PC-9 (cell line): ENCODE results near the gene TTLL8. TPM values are rescaled to one million over a fixed set of nuclear protein-coding genes. Genes with fewer than 3 reads are reported as not detected.

Source experiments
- BruUV-seq: library from RNA; stranded (reverse); fragments of 400-500 nt; replicated peaks from 2 replicates; lab custom pipeline; 2021; lab: Mats Ljungman, UMichigan
- CTCF ChIA-PET: fragments of 300-600 bp; sonication (Branson Sonifier 250); formaldehyde crosslinking; loops from one replicate; lab custom pipeline; 2022; ENCODE audit warnings: antibody characterized with exemption; lab: Charles Lee
- POLR2A ChIA-PET: fragments of 300-600 bp; sonication (Branson Sonifier 250); formaldehyde crosslinking; loops from one replicate; lab custom pipeline; 2022; ENCODE audit warnings: antibody characterized with exemption; ENCODE audit not compliant: unreplicated experiment; lab: Charles Lee
- DNase-seq, 2 experiments: peaks; one replicate each; pipeline versions ENCODE4 v3.0.0 to v3.0.0-alpha.2; 2015 to 2022; ENCODE audit warnings: mixed read lengths in 1 of 2
- H2AFZ ChIP-seq: fragments of 200-600 bp; sonication (generic); 2 replicates; pipeline ENCODE4 v1.8.1; 2017; ENCODE audit warnings: antibody characterized with exemption
- H3F3A ChIP-seq: fragments of 200-600 bp; sonication (generic); 2 replicates; pipeline ENCODE4 v1.8.1; 2017; ENCODE audit warnings: antibody characterized with exemption, mild to moderate bottlenecking, low read depth; ENCODE audit not compliant: insufficient read depth
- H3K27ac ChIP-seq: fragments of 200-600 bp; sonication (generic); 2 replicates; pipeline ENCODE4 v1.6.1; 2016; ENCODE audit warnings: mixed run types
- H3K27me3 ChIP-seq: fragments of 200-600 bp; sonication (generic); 2 replicates; pipeline ENCODE4 v1.6.1; 2016; ENCODE audit warnings: low read depth, mixed run types; ENCODE audit not compliant: insufficient read depth
- H3K36me3 ChIP-seq: fragments of 200-600 bp; sonication (generic); 2 replicates; pipeline ENCODE4 v1.6.1; 2016; ENCODE audit warnings: low read depth, mixed run types
- H3K4me1 ChIP-seq: fragments of 200-600 bp; sonication (generic); replicated peaks from 2 replicates; pipeline ENCODE4 v1.6.1; 2016; ENCODE audit warnings: mixed run types; ENCODE audit not compliant: insufficient read depth
- H3K4me2 ChIP-seq: fragments of 200-600 bp; sonication (generic); 2 replicates; pipeline ENCODE4 v1.6.1; 2017; ENCODE audit warnings: mixed run types
- H3K4me3 ChIP-seq: fragments of 200-600 bp; sonication (generic); 2 replicates; pipeline ENCODE4 v1.6.1; 2016; ENCODE audit warnings: mixed run types
- H3K79me2 ChIP-seq: fragments of 200-600 bp; sonication (generic); 2 replicates; pipeline ENCODE4 v1.6.1; 2017; ENCODE audit warnings: low read depth, mixed run types
- H3K9me2 ChIP-seq: fragments of 200-600 bp; sonication (generic); 2 replicates; pipeline ENCODE4 v1.8.1; 2017; ENCODE audit warnings: mild to moderate bottlenecking; ENCODE audit not compliant: insufficient read depth
- H3K9me3 ChIP-seq: fragments of 200-600 bp; sonication (generic); 2 replicates; pipeline ENCODE4 v1.8.1; 2016; ENCODE audit warnings: low read depth; ENCODE audit not compliant: insufficient read depth
- H4K20me1 ChIP-seq: fragments of 200-600 bp; sonication (generic); 2 replicates; pipeline ENCODE4 v1.8.1; 2017; ENCODE audit not compliant: insufficient read depth
- CTCF ChIP-seq: fragments of 200-600 bp; sonication (generic); conservative IDR thresholded peaks from 2 replicates; pipeline ENCODE4 v1.6.1; 2017; ENCODE audit warnings: mixed run types, antibody characterized with exemption, mild to moderate bottlenecking, moderate library complexity
- EZH2 ChIP-seq: fragments of 200-600 bp; sonication (generic); IDR thresholded peaks from 2 replicates; pipeline ENCODE4 v1.8.0; 2017; ENCODE audit warnings: antibody characterized with exemption, low read depth
- intact Hi-C: fragments of 100-400 bp; cut with micrococcal nuclease; formaldehyde crosslinking; loops from one replicate; pipeline ENCODE4 v1.10.0; 2022; ENCODE audit not compliant: unreplicated experiment
- total RNA-seq: library from RNA; stranded (reverse); gene quantifications from 2 replicates; pipeline ENCODE4 v1.2.3, GENCODE V29; 2021

The TTLL8 gene
- total RNA-seq, 1 experiment from 2014 or later, result not detected

GRCh38 chr22:49968831-49969661, 89.1 kb downstream of the TTLL8 start:
- H3K79me2 ChIP-seq, result peaks cover 10% of the 10 kb centered on the region
- peaks cover 51% of the 10 kb centered on the region; the same call in 1 of the 2 replicates for H3F3A ChIP-seq
- H3K9me2 ChIP-seq, result no peaks in the 10 kb centered on the region
- H3K4me1 ChIP-seq, result peaks cover 16% of the 10 kb centered on the region
- no peak for TF ChIP-seq EZH2
- no peak for TF ChIP-seq CTCF
- H2AFZ ChIP-seq, result no peak overlapping the region
- H4K20me1 ChIP-seq, result peaks cover 30% of the 10 kb centered on the region
- peaks cover 9% of the 10 kb centered on the region for H3K36me3 ChIP-seq
- no peak for DNase-seq
- no peaks in the 10 kb centered on the region; the same call in 1 of the 2 replicates for H3K9me3 ChIP-seq
- intact Hi-C loops, result no loop called here
- no TSS peak for BruUV-seq
- no peaks in the 10 kb centered on the region for H3K27me3 ChIP-seq
- CTCF ChIA-PET, result no interaction called here
- POLR2A ChIA-PET, result no interaction called here
- no peak overlapping the region for H3K4me3 ChIP-seq
- no peak overlapping the region for H3K27ac ChIP-seq
- H3K4me2 ChIP-seq, result no peak overlapping the region

Other genes starting within 250 kb of the TTLL8 start
- 28.5 and 30.9 TPM in 2 replicates for gene BRD1, start 230.4 kb downstream of the TTLL8 start, total RNA-seq
- 18.2 and 21.4 TPM in 2 replicates for gene ZBED4, start 204.5 kb downstream of the TTLL8 start, total RNA-seq
- gene ALG12, start 139.9 kb downstream of the TTLL8 start, total RNA-seq, result 16.8 and 19.2 TPM in 2 replicates
- gene CRELD2, start 139.7 kb downstream of the TTLL8 start, total RNA-seq, result 30.7 and 34.1 TPM in 2 replicates
- gene PIM3, start 97.5 kb downstream of the TTLL8 start, total RNA-seq, result 67.0 and 84.8 TPM in 2 replicates
- not detected in 2 replicates for gene IL17REL, start 45.5 kb downstream of the TTLL8 start, total RNA-seq
- gene MLC1, start 27.1 kb upstream of the TTLL8 start, total RNA-seq, result not detected in 2 replicates
- gene MOV10L1, start 31.7 kb upstream of the TTLL8 start, total RNA-seq, result not detected in 2 replicates
- gene PANX2, start 112.4 kb upstream of the TTLL8 start, total RNA-seq, result 46.3 and 51.7 TPM in 2 replicates
- gene TRABD, start 127.6 kb upstream of the TTLL8 start, total RNA-seq, result 68.2 and 78.8 TPM in 2 replicates
- gene SELENOO, start 142.7 kb upstream of the TTLL8 start, total RNA-seq, result 27.4 and 36.2 TPM in 2 replicates
- 31.3 and 34.8 TPM in 2 replicates for gene TUBGCP6, start 186.7 kb upstream of the TTLL8 start, total RNA-seq
- gene HDAC10, start 193.0 kb upstream of the TTLL8 start, total RNA-seq, result 80.5 and 101 TPM in 2 replicates
- gene MAPK12, start 203.4 kb upstream of the TTLL8 start, total RNA-seq, result 48.5 and 61.1 TPM in 2 replicates
- 5.5 and 10.0 TPM in 2 replicates for gene MAPK11, start 212.1 kb upstream of the TTLL8 start, total RNA-seq
- gene PLXNB2, start 249.3 kb upstream of the TTLL8 start, total RNA-seq, result 250 and 260 TPM in 2 replicates